CD4-positive, alpha-beta T cell treated with Interleukin-4 for 1 hour (primary cell): ENCODE results near the gene NEK10.

Source experiments
- DNase-seq, 2 donors: peaks; one replicate each; pipeline ENCODE4 v3.0.0-alpha.2; 2020 to 2022

The NEK10 gene

DNA sequence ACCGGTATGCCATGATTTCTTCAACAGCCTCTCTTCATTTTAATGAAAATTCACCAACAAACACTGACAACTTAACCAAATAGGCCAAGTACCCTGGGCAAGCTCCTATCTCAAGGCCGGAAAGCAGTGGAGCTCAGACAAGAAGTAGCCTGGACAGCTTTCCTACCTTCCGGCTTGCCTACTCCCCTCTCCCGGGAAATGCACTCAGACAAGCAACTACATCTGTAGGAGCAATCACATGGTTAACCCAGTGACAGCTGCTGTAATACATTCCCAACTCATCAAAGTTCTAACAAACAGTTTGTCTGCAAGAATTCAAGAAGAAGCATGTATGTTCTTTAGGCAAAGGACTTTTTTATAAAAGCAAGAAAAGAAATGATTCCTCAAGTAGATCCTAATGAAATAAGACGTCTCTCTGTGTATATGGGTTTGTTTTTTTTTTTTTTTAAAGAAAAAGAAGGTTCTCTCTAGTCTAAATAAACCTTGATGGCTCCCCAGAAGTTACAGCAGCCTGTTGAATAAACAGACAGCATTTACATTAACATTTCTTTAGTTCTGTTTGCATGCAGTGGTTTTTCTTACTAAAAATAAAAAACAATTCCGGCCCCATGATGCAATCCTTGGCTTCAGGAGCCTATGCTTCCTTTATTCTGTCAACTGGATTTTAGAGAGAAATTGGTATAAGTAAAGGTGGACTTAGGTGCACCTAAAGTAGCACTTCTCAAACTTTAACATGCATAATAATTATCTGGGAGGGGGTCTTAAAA lies 278.7 kb downstream of the NEK10 start:
- no peak for DNase-seq

DNA sequence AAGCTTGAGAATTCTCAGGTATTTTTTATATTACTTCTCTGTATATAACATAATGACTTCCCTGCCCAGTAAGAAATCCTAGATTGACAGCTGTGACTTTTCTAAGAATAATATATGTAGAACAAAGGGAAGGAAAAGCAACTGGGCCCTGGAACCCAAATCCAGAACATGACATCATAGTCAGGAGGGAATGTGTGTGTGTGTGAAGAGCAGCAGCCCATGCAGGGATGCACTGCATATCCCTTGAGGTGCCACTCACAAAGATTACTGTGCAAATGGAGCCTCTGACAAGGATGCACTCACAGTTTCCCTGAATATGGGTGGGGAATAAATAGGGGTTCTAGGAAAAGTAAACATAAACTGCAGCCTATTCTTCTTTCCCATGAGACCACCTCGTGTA lies 279.5 kb downstream of the NEK10 start:
- no peak for DNase-seq

DNA sequence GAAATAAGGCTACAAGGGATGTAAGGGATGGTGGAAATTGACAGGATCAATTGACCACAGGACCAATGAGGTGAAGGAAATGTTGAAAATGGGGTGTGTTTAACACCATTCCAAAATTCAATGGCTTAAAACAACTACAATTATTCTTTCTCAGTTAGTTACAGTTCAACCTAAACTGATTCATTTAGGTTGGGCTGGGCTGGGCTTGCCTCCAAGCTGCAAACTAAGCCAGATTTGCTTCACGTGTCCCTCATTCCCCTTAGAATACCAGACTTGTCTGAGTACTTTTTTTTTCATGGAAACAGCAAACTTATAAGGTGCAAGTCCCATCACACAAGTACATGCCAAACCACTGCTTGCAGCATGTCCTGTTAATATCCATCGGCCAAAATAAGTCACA lies 280.1 kb downstream of the NEK10 start:
- DNase-seq: no peak

DNA sequence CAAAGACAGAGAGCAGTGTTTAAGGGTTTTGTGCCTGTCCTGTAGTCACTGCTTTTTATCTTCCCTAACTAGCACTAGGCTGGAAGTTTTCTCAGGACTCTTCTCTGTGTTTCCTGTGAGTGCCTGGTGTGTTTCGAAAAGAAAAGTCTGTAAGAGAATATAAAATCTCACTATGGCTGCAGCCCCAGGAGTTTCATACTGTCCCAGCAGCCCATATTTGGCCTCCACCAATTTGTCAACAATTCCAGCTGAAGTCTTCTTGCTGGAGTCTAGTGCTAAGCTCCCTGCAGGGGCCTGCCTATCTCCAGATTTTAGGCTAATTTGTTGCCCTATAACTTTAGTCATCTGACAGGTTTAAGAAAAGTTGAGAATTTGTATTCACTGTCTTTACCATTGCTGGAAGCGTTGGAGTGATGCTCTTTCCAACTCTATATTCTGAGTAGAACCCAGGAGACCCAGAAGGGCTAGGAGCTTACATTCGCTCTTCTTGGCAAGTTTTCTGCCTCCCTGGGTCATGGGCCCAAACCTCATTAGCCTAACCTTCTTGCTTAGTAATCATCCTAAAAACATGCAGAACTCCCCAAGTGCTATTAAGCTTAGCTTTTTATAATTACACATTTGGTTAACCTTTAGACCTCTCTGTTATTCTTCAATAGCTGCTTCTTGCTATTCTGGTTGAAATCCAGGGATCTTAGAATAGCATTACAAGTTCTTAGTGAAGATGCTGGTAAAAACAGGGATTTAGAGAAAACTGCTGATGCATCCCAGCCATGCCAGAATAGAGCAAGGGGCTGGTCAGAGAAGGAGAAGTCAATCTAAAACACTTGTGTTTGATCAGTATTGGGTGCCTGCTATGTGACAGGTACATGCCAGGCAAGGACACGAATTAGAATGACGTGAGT lies 283.1 kb downstream of the NEK10 start:
- DNase-seq: no peak

DNA sequence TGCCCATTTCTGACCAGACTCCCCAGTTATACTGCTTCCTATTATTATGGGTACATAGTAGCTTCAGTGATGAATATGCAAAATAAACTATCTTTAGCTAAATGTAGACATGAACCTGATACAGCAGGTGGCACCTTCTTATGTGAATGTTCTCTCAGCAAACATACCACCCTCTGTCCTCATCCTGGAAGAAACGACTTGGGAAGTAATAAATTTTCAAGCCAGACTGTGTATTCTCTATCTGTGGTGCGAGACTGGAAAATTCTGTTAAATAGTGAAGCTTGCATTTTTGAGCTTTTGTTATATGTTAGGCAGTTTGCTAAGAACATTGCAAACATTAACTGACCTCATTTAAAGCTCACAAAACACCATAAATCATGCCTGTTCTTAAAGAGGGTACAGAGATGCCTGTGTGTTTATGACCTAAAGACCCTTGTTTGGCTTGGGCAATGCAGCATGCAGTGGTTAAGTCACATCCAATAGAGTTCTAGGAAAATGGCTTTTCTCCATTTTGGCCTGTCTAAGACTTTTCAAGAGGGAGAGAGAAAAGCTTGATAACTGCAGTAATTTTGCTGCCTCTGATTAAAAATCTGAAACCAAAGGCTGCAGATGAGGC lies 287.1 kb downstream of the NEK10 start:
- no peak for DNase-seq

DNA sequence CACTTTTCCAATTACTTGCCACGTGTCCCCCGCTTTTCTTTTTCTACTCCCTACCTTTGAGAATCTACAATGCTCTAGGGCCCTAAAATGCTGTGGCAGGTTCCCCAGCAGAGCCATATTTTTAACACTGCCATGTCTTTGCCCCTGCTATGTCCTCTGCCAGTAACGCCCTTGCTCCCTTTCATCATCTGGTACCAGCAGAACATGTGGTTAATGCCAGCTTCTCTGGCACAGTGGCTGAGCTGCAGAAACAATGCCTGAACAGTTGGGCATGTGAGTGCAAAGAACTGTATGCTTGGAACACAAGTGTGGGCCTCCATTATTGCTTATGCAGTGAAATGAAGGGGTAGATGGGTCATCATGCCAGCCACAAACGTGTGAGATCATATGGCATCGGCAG lies 287.6 kb downstream of the NEK10 start:
- DNase-seq: no peak

DNA sequence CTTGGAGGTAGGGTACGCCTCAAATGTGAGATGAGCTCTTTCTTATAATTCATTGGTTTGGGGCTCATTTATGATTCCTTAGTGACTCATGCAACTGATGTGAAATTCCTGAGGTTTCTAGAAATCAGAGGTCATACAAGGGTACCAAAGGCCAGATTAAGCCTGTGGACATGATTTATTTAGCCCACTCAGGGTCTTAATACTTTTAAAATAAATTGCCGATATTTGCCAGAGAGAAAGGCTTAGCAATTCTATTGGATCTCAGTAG lies 289.0 kb downstream of the NEK10 start:
- DNase-seq: no peak

DNA sequence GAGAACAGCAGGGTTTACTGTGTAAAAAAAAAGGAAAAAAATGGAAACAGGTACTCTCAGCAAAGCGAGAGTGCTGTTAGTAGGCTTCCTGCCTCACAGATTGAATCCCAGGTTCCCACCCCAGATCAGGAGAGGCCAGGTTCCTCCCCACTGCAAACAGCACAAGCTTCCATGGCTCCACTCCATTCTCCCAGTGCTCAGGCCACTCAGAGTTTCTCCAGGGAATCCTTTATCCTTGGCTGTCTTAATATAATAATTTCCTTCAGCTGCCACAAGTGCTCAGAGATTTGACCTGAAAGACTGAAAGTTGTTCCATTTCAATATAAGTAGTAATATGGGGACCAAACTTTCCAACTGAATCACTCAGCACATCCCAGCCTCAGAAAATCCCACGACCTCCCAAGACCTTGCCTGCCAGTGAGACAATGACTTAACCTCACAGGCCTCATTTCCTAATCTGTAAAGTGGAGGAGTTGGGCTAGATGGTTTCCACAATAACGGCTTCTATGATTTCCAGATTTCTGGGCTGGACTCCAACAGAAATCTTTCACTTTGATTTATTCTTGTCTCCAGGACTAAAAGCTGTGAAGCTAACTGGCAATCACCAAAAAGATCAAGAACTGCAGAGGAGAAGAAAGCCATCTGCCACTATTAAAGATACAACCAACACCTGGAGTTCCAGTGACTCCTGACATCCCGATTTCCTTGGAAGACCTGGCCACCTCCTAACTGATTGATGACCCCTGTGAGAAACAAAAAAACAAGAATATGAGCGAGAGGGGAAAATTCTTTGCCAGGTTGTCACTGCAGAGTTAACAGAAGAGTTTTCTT lies 289.5 kb downstream of the NEK10 start:
- no peak for DNase-seq

DNA sequence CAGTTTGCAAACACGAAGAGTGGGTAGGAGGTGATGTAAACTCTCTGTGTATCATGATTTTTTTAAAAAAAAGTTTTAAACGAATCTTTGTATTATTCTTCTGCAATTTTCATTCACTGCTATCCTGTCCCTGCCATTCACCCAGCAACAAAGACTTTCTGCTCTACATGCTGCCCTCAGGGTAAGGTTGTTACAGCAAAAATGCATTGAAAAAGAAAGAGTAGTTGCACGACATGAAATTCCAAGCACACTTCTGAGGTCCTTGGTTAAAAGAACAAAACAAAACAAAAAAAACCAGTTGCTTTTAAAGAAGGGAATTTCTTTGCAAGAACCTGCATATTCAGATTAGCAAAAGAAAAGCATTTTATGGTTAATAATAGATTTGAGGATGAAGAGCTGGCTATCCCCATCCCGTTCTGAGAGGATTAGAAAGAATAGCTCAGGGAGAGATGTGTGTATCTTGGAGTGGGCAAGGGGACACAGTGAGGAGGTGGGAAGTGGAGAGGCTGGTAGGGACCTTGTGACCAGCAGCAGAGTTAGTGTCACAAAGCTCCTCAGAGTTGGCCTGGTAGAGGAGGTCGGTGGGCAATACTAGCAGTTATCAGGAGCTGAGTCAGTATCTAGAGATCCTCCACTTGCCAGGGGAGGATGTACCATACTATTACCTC lies 290.8 kb downstream of the NEK10 start:
- DNase-seq: no peak

DNA sequence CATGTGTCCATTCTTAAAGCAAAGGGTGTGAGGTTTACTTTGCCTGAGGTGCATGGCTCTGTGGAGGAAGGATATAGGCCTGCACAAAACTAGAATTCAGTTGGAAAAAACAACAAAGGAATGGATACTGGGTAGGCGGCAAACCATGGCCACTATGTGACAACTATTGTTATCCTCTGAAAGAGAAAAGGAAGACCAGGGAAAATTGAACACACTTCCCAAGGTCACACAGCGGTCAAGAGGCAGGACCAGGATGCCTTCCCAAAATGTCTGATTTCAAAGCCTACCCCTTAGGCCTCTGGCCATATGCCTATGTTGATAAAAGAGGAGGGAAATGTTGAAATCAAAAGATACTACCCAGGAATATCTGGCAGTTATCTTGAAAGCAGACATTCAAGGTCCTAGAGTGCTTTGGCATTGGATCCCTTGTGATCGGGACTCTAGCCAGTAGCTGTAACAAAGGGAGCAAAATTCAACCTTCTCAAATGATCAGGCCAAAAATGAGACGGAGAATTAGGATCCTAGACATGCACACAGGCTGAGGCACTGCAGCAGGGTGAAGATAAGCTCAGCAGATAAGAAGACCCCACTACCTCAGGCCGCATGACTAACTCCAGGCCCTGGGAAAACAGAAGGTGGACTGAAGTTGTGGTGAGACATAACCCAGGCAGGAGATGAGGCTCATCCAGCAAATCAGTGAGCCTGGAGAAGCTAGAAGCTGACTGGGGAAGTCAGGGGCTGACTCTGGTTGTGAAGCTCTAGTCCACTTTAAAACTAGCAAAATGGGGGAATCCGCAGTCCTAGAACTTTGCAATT lies 292.2 kb downstream of the NEK10 start:
- DNase-seq: no peak

DNA sequence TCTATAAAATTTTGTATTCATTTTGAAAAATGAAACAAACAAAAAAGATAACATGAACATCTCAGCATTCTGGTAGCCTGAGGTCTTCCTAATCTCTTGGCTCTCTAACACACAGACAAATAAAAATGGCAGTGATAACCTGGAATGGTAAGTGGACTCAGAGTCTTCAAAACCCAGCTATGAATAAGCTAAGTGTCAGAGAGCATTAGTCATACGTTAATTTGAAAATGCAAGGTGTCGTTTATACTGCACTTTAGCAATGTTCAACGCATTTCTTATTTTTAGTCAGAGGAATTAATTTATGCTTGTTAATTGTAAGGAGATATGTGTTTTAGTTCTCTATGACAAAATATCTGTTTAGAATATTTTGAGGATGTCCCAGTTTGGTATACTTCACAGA lies 294.3 kb downstream of the NEK10 start:
- DNase-seq: no peak

DNA sequence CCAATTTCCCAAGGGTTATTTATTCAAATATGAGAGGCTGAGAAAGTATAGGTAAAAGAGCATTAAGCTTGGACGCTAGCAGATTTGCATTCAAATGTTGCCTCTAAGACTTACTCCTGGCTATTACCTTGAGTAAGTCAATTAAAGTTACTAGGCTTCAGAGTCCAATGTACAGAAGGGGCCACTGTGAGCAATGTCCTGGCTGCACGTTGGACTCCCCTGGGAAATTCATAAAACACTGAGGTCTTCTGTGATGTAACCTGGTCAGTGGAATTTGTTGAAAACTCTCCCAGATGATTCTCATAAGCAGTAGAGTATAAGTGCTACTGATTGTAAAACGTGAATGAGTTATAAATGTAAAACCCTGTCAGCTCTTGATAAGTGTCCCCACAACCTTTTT lies 295.3 kb downstream of the NEK10 start:
- no peak for DNase-seq

DNA sequence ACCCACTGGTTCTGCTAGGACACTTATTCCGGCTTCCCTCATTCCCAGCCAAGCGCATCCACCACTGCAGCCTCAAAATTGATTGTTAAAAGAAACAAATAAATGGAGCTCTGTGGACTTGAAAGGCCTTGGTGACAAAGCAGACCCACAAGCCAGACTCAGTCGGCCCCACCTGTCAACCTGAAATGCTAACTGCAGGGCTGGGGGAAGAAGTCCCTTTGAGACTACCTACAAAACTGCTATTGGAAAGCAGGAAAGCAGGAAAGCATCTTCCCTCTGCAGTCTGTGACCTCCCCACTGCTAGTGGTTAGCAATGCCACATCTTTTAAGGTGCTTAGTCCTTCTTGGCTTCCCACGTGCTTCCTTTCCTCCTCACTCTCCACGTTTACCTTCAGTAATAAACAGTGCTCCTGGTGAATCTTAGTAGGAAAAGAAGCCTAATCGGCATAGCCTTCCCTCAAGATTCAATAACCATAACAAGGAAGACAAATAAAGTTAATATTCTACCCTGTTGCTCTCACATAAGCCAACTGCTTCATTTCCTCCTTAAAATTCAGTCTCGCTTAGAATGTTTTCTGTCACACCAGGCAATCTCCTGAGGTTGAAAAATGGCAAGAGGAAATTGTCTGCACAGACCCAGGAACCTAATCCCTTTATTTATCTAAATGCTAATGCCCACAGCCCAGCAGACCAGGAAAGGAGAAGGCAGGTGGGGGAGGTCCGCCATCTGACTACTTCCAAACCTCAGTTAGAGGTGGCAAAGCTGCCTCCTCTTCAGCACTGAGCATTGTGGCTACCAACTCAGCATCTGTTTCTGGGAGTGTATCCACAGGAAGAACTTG lies 296.2 kb downstream of the NEK10 start:
- no peak for DNase-seq

DNA sequence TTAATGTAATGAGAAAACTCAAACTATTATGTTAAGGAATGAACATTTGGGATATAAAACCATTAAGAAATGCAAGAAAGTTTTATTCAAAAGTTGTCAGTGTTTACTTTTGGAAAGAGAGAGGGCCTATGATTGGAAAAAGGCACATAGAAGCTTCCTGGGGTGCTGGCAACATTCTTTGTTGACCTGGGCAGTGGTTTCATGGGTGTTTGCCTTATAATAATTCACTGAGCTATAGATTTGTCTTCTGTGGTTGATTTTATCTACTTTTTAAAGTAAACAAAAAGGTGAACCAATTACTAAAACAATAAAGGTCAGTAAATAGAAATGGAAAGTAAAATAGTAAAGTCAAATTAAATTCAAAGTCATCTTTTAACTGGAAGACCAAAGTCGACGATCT lies 308.8 kb downstream of the NEK10 start:
- DNase-seq: no peak
